Testis (tissue), 3 donors: ENCODE results near the gene CDC42SE1. TPM values are rescaled to one million over a fixed set of nuclear protein-coding genes. Genes with fewer than 3 reads are reported as not detected.

Experiments used
- DNase-seq: peaks from one replicate; pipeline ENCODE4 v3.0.0-alpha.2; 2019
- H3K27ac ChIP-seq, 2 donors: fragments of 200-600 bp; sonication (generic); one replicate each; pipeline ENCODE4 v1.5.1; 2019
- H3K27me3 ChIP-seq: fragments of 200-600 bp; sonication (generic); one replicate; pipeline ENCODE4 v1.5.1; 2019
- H3K36me3 ChIP-seq: fragments of 200-600 bp; sonication (generic); one replicate; pipeline ENCODE4 v1.5.1; 2017; ENCODE audit warnings: low read depth; ENCODE audit errors: missing control alignments
- H3K4me1 ChIP-seq: fragments of 200-600 bp; sonication (generic); one replicate; pipeline ENCODE4 v1.5.1; 2019
- H3K4me3 ChIP-seq, 2 donors: fragments of 200-600 bp; sonication (generic); one replicate each; pipeline ENCODE4 v1.5.1; 2017 to 2019
- H3K9me3 ChIP-seq: fragments of 200-600 bp; sonication (generic); one replicate; pipeline ENCODE4 v1.5.1; 2017
- POLR2A ChIP-seq: fragments of 450-650 bp; IDR thresholded peaks from one replicate; pipeline ENCODE4 v1.6.1; 2017; ENCODE audit warnings: antibody characterized with exemption, mild to moderate bottlenecking, moderate library complexity
- WGBS, 2 donors: methylation state at CpG; one replicate each; pipeline ENCODE4 v1.1.5; 2018; 5-methylcytosine and 5-hydroxymethylcytosine counted together
- intact Hi-C: fragments of 100-400 bp; cut with DNase I; formaldehyde crosslinking; loops from one replicate; pipeline ENCODE4 v1.15.1; 2023; ENCODE audit warnings: low total_unique reads
- polyA plus RNA-seq: library from polyadenylated mRNA; stranded (reverse); fragments of 350-450 nt; fragmentation: Illumina TruSeq; extraction: RNeasy Lipid Tissue Mini Kit (QIAGEN cat#74804); gene quantifications from one replicate; pipeline ENCODE4 v1.2.3, GENCODE V29; 2014; ENCODE audit warnings: low read depth, low replicate concordance; ENCODE audit not compliant: insufficient read depth
- total RNA-seq, 2 donors: library from RNA; depleted of rRNA; stranded (reverse); fragments of >200 nt; gene quantifications; one replicate each; pipeline ENCODE4 v1.2.3, GENCODE V29; 2016
- TF ChIP-seq, protein P1 (sequence below), 3 experiments: fragments of 450-650 bp in 2 of 3; fragments of 200-600 bp in 1 of 3; sonication (generic) in 1 of 3; IDR thresholded peaks; one replicate each; pipeline ENCODE4 v1.5.1; 2016 to 2019; ENCODE audit warnings: antibody characterized with exemption in 3 of 3, mild to moderate bottlenecking in 2 of 3, moderate library complexity in 1 of 3

Gene CDC42SE1
- total and polyA plus RNA-seq, 3 donors from 2014 or later: 34.8 to 40.5 (median 36.9) TPM

DNA sequence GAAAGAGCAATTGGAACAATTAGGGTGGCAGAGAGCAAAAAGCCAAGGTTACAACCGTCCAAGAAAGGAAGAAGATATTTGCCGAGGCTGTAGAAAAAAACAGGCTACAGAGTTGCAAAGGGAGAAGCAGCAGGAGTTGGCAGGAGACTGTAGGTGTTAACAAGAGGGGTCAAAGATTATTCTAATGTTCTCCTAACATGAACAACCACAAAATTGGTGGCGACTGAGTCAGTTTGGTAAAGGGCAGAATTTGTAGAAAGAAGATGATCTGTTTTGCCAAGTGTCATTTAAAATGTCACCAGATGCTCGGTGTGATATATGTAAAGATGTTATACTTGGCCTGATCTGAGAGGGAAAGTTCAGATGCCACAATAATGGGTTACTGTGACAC lies 51.6 kb downstream of the CDC42SE1 start:
- no peaks in the 10 kb centered on the region for H3K36me3 ChIP-seq
- peaks cover 38% of the 10 kb centered on the region for H3K4me1 ChIP-seq
- intact Hi-C loops: no loop called here
- TF ChIP-seq, protein P1, sequence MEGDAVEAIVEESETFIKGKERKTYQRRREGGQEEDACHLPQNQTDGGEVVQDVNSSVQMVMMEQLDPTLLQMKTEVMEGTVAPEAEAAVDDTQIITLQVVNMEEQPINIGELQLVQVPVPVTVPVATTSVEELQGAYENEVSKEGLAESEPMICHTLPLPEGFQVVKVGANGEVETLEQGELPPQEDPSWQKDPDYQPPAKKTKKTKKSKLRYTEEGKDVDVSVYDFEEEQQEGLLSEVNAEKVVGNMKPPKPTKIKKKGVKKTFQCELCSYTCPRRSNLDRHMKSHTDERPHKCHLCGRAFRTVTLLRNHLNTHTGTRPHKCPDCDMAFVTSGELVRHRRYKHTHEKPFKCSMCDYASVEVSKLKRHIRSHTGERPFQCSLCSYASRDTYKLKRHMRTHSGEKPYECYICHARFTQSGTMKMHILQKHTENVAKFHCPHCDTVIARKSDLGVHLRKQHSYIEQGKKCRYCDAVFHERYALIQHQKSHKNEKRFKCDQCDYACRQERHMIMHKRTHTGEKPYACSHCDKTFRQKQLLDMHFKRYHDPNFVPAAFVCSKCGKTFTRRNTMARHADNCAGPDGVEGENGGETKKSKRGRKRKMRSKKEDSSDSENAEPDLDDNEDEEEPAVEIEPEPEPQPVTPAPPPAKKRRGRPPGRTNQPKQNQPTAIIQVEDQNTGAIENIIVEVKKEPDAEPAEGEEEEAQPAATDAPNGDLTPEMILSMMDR (IDR thresholded peaks at IDR 0.05): no peak
- TF ChIP-seq POLR2A: no peak
- peak overlapping the region; percentile 81 to 89 for H3K4me3 ChIP-seq
- peak; percentile 26 for DNase-seq
- WGBS, 2 donors: 5 to 6% methylated on average over 4 of the region's 4 CpGs
- peak overlapping the region; percentile 93 to 95 for H3K27ac ChIP-seq
- no peaks in the 10 kb centered on the region for H3K9me3 ChIP-seq
- no peaks in the 10 kb centered on the region for H3K27me3 ChIP-seq

DNA sequence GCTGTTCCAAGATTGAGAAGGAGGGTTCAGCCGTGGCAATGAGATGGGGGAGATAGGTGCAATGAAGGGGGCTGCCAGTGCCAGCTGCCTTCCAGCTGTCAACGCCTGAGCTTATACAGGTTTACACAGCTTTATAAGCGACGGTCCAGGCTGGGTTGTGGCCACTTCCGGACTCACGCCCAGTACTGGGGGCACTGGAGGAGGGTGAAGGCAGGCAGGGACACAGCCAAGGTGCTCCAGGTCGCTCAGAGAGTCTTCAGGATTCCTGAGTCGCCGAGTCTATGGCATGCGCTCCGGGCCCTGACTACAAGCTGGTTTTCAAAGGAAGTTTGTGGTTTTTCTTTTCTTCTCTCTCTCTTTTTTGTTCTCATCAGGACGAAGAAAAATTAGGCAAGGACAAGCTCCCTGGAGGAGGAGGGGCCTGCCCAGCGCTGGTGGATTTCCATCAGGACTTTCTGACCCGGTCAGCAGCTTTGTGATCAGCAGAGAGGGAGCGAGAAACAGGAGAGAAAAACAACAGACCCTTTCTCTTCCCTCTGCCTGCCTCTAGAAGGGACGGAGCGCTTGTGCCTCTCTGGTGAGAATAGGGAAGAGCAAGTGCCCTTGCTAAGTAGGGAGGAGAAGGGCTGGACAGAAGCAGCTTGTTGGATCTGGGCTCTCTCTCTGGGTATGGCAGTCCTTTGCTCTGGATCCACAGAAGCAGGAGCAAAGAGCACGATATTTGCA lies 52.9 kb downstream of the CDC42SE1 start, which contains the start of gene MINDY1:
MINDY1 (minus strand) TSS at position 576 of the 726 bp plus-strand sequence. CDS start 4,285 bp downstream, outside the sequence.
- 11 to 28% methylated on average over 18 of the region's 18 CpGs for WGBS, 2 donors
- no peaks in the 10 kb centered on the region for H3K9me3 ChIP-seq
- H3K27ac ChIP-seq: peak within 1 kb of the TSS; percentile 93 to 95
- no peaks in the 10 kb centered on the region for H3K36me3 ChIP-seq
- peak; percentile 11 for TF ChIP-seq POLR2A
- TF ChIP-seq, protein P1 (IDR thresholded peaks at IDR 0.05): peak in 2 of 3 experiments; percentile 18 to 28
- no peaks in the 10 kb centered on the region for H3K27me3 ChIP-seq
- peak within 1 kb of the TSS; percentile 81 to 89 for H3K4me3 ChIP-seq
- peak; percentile 85 for DNase-seq
- H3K4me1 ChIP-seq: peaks cover 40% of the 10 kb centered on the region
- intact Hi-C loops: no loop called here

DNA sequence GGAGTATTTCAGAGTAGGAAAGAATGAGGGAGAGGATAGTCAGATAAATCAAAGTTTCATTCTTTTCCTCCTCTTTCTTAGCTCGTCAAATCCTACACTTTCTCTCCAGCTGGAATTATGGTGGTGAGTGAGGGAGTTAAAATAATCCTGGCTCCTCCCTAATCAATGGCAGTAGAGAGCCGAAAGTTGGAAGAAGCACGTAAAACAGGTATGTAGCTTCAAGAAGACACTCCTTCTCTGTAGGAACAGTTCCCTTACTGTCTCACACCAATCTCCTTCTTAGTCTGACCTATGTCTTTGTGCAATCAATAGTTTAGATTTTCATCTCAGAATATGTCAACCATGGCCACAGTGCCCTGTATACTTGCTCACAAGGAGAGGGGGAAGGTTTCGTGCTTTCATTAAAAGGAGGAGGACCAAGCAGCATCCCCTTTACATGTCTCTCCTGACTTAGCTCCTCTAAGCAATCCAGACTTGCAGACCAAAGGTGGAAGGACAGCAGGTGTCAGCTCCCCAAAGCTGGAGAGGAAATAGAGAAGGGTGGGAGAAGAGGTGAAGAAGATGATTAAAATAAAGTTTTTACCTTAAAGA lies 53.6 kb downstream of the CDC42SE1 start:
- Histone ChIP-seq H3K27ac (peak overlapping the region; percentile 93 to 95), H3K4me1 (peaks cover 40% of the 10 kb centered on the region), H3K27me3 (no peaks in the 10 kb centered on the region), H3K36me3 (no peaks in the 10 kb centered on the region), H3K4me3 (peak overlapping the region; percentile 61 to 64), H3K9me3 (no peaks in the 10 kb centered on the region)
- DNase-seq: no peak
- WGBS, 2 donors: 18 to 29% methylated on average over 4 of the region's 4 CpGs
- TF ChIP-seq POLR2A: no peak
- TF ChIP-seq, protein P1 (IDR thresholded peaks at IDR 0.05): no peak
- intact Hi-C loops: no loop called here

DNA sequence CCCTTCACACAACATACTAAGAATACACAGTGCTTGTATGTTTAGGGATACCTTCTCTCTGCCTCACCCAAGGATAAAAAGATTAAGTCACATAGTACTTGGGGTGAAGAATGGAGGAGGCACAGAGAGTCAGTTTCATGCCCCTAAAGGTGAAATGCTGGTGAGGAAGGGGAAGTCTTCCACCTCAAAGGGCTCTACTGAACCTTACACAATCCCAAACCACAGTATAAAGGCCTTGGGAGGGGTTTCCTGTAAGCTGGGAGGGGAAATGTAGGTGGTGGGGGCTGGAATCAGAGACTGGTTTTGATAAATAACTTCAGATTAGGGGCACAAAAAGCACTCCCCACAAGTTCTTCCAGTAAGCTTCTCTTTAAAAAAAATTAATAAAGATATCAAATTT lies 56.2 kb downstream of the CDC42SE1 start:
- Histone ChIP-seq H3K27ac (peak overlapping the region in 1 of 2 donors; percentile 63), H3K27me3 (no peaks in the 10 kb centered on the region), H3K9me3 (no peaks in the 10 kb centered on the region), H3K4me1 (peaks cover 31% of the 10 kb centered on the region), H3K4me3 (no peak overlapping the region), H3K36me3 (no peaks in the 10 kb centered on the region)
- TF ChIP-seq, protein P1 (IDR thresholded peaks at IDR 0.05): no peak
- TF ChIP-seq POLR2A: no peak
- intact Hi-C loops: no loop called here
- no peak for DNase-seq
